Neural cell (in vitro differentiated cells): ENCODE results near the gene NELFA.

Source experiments
- MXI1 ChIP-seq: fragments of 450-650 bp; conservative IDR thresholded peaks from 2 replicates; pipeline ENCODE4 v1.6.1; 2014; ENCODE audit warnings: antibody characterized with exemption, mild to moderate bottlenecking; ENCODE audit not compliant: poor library complexity, severe bottlenecking
- SMC3 ChIP-seq: fragments of 450-650 bp; conservative IDR thresholded peaks from 2 replicates; pipeline ENCODE4 v1.6.1; 2014; ENCODE audit warnings: antibody characterized with exemption, mild to moderate bottlenecking, moderate library complexity; ENCODE audit not compliant: poor library complexity
- TF ChIP-seq, protein P1 (sequence below): fragments of 450-650 bp; IDR thresholded peaks from 2 replicates; pipeline ENCODE4 v1.5.1; 2014; ENCODE audit warnings: antibody characterized with exemption, mild to moderate bottlenecking, moderate library complexity; ENCODE audit not compliant: poor library complexity, severe bottlenecking

DNA sequence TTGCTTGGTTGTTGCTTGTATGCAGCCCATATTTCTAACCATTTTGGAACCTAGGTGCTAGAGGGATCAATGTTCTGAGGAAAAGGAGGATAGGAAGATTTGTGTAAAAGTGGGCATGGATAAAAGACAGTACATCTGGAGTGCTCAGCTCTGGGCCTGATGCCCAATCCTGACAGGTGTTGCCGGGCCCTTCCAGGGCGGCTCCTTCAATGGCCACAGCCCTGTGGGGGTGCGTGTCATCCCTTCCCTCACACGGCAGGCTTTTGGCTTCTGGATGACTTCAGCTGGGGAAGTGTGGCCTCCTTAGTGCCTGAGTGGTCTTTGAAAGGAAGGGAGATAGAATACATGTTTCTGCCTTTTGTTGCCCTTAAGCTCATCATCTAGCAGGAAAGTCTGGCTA is 47.2 kb downstream of the NELFA start:
- TF ChIP-seq, protein P1, sequence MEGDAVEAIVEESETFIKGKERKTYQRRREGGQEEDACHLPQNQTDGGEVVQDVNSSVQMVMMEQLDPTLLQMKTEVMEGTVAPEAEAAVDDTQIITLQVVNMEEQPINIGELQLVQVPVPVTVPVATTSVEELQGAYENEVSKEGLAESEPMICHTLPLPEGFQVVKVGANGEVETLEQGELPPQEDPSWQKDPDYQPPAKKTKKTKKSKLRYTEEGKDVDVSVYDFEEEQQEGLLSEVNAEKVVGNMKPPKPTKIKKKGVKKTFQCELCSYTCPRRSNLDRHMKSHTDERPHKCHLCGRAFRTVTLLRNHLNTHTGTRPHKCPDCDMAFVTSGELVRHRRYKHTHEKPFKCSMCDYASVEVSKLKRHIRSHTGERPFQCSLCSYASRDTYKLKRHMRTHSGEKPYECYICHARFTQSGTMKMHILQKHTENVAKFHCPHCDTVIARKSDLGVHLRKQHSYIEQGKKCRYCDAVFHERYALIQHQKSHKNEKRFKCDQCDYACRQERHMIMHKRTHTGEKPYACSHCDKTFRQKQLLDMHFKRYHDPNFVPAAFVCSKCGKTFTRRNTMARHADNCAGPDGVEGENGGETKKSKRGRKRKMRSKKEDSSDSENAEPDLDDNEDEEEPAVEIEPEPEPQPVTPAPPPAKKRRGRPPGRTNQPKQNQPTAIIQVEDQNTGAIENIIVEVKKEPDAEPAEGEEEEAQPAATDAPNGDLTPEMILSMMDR: no peak
- TF ChIP-seq MXI1 (no peak), SMC3 (no peak)
